ENCODE measurements around the gene ZFAND3. TPM values are rescaled to one million over a fixed set of nuclear protein-coding genes. Genes with fewer than 3 reads are reported as not detected.

Gene ZFAND3
- total RNA-seq, 1 donor from 2014 or later, result 56.3 TPM

- Mint-ChIP-seq H3K27me3 (no peaks in the 10 kb centered on the region), H3K4me3 (no peak overlapping the region), H3K36me3 (ENCODE audit: low read depth) (peaks cover 6% of the 10 kb centered on the region), H3K9me3 (no peaks in the 10 kb centered on the region), H3K4me1 (peaks cover 37% of the 10 kb centered on the region), H3K27ac (no peak overlapping the region)
- ATAC-seq (ENCODE audit: low read depth) (no peak), DNase-seq (no peak)
- no peak for TF ChIP-seq CTCF (IDR thresholded peaks at IDR 0.05)
- CTCF ChIA-PET, result no interaction called here
- POLR2A ChIA-PET, result no interaction called here
- intact Hi-C loops (cut with micrococcal nuclease), result no loop called here
Observed at GRCh38 chr6:37903351-37904340, 84.1 kb downstream of the ZFAND3 start.

GRCh38 chr6:37904590-37904989, 85.1 kb downstream of the ZFAND3 start:
- intact Hi-C loops (cut with micrococcal nuclease), result no loop called here
- no peak for ATAC-seq (ENCODE audit: low read depth)
- peaks cover 41% of the 10 kb centered on the region for H3K4me1 Mint-ChIP-seq
- H3K9me3 Mint-ChIP-seq, result no peaks in the 10 kb centered on the region
- no peak overlapping the region for H3K4me3 Mint-ChIP-seq
- POLR2A ChIA-PET, result no interaction called here
- no peak for DNase-seq
- TF ChIP-seq CTCF (IDR thresholded peaks at IDR 0.05), result no peak
- H3K36me3 Mint-ChIP-seq (ENCODE audit: low read depth), result peaks cover 5% of the 10 kb centered on the region
- H3K27me3 Mint-ChIP-seq, result no peaks in the 10 kb centered on the region
- no peak overlapping the region for H3K27ac Mint-ChIP-seq
- CTCF ChIA-PET, result no interaction called here

GRCh38 chr6:37906121-37906520, 86.6 kb downstream of the ZFAND3 start:
- no peak for TF ChIP-seq CTCF (IDR thresholded peaks at IDR 0.05)
- ChIA-PET CTCF (no interaction called here), POLR2A (no interaction called here)
- ATAC-seq (ENCODE audit: low read depth) (no peak), DNase-seq (no peak)
- H3K36me3 Mint-ChIP-seq (ENCODE audit: low read depth), result peaks cover 4% of the 10 kb centered on the region
- H3K9me3 Mint-ChIP-seq, result no peaks in the 10 kb centered on the region
- H3K27me3 Mint-ChIP-seq, result no peaks in the 10 kb centered on the region
- H3K27ac Mint-ChIP-seq, result no peak overlapping the region
- peaks cover 48% of the 10 kb centered on the region for H3K4me1 Mint-ChIP-seq
- intact Hi-C loops (cut with micrococcal nuclease), result no loop called here
- no peak overlapping the region for H3K4me3 Mint-ChIP-seq

GRCh38 chr6:37910998-37911397, 91.5 kb downstream of the ZFAND3 start:
- DNase-seq (no peak), ATAC-seq (ENCODE audit: low read depth) (no peak)
- POLR2A ChIA-PET, result no interaction called here
- TF ChIP-seq CTCF (IDR thresholded peaks at IDR 0.05), result no peak
- Mint-ChIP-seq H3K36me3 (ENCODE audit: low read depth) (peaks cover 11% of the 10 kb centered on the region), H3K4me3 (no peak overlapping the region), H3K4me1 (peaks cover 56% of the 10 kb centered on the region), H3K9me3 (no peaks in the 10 kb centered on the region), H3K27me3 (no peaks in the 10 kb centered on the region), H3K27ac (no peak overlapping the region)
- CTCF ChIA-PET, result no interaction called here
- intact Hi-C loops (cut with micrococcal nuclease), result no loop called here

- ATAC-seq (ENCODE audit: low read depth) (no peak), DNase-seq (no peak)
- CTCF ChIA-PET, result no interaction called here
- no peak overlapping the region for H3K4me3 Mint-ChIP-seq
- H3K27ac Mint-ChIP-seq, result no peak overlapping the region
- no peak for TF ChIP-seq CTCF (IDR thresholded peaks at IDR 0.05)
- POLR2A ChIA-PET, result interaction anchor here (0.6 to 1.0 kb wide), 2 partner anchors 10 to 78 kb away, joined by 3 to 5 read pairs; no protein-coding TSS in a partner anchor
- intact Hi-C loops (cut with micrococcal nuclease), result no loop called here
- peaks cover 48% of the 10 kb centered on the region for H3K4me1 Mint-ChIP-seq
- no peaks in the 10 kb centered on the region for H3K27me3 Mint-ChIP-seq
- H3K36me3 Mint-ChIP-seq (ENCODE audit: low read depth), result peaks cover 18% of the 10 kb centered on the region
- H3K9me3 Mint-ChIP-seq, result no peaks in the 10 kb centered on the region
Observed at GRCh38 chr6:37913210-37913609, 93.7 kb downstream of the ZFAND3 start.
